GM12864 (cell line): Measurements from ENCODE around the gene EPRS1.
A peak's percentile ranks its signal among the peaks of the same experiment; 100 is the strongest.

Experiments
- DNase-seq: peaks from one replicate; pipeline ENCODE4 v3.0.0-alpha.2; 2011; ENCODE audit warnings: low read depth
- H3K4me3 ChIP-seq: 2 replicates; pipeline ENCODE4 v1.5.1; 2011; ENCODE audit warnings: mild to moderate bottlenecking, low read depth, low read length, control low read depth
- TF ChIP-seq, protein P1 (sequence below): IDR thresholded peaks from 2 replicates; pipeline ENCODE4 v1.5.1; 2011; ENCODE audit warnings: low read depth, mild to moderate bottlenecking, moderate library complexity, low read length, control low read depth, inconsistent platforms; ENCODE audit errors: missing control alignments

EPRS1 gene

DNA sequence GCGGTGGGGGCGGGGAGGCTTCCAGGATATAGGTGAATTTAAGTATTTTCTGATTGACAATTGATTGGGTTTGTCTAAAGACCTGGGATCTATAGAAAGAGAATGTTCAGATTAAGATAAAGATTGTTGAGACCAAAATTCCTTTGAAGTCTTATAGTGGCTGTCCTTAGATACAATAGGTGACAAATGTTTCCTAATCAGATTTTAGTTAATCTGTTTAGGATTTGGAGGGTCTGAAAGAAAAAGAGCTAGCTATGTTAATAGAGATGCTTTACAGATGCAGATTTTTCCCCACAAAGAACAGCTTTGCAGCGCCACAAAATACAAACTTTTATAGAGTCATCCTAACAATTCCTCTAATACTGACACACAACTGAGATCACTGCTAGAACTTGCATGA lies 14.6 kb upstream of the EPRS1 start:
- TF ChIP-seq, protein P1, sequence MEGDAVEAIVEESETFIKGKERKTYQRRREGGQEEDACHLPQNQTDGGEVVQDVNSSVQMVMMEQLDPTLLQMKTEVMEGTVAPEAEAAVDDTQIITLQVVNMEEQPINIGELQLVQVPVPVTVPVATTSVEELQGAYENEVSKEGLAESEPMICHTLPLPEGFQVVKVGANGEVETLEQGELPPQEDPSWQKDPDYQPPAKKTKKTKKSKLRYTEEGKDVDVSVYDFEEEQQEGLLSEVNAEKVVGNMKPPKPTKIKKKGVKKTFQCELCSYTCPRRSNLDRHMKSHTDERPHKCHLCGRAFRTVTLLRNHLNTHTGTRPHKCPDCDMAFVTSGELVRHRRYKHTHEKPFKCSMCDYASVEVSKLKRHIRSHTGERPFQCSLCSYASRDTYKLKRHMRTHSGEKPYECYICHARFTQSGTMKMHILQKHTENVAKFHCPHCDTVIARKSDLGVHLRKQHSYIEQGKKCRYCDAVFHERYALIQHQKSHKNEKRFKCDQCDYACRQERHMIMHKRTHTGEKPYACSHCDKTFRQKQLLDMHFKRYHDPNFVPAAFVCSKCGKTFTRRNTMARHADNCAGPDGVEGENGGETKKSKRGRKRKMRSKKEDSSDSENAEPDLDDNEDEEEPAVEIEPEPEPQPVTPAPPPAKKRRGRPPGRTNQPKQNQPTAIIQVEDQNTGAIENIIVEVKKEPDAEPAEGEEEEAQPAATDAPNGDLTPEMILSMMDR, result no peak
- H3K4me3 ChIP-seq, result no peak overlapping the region
- no peak for DNase-seq

DNA sequence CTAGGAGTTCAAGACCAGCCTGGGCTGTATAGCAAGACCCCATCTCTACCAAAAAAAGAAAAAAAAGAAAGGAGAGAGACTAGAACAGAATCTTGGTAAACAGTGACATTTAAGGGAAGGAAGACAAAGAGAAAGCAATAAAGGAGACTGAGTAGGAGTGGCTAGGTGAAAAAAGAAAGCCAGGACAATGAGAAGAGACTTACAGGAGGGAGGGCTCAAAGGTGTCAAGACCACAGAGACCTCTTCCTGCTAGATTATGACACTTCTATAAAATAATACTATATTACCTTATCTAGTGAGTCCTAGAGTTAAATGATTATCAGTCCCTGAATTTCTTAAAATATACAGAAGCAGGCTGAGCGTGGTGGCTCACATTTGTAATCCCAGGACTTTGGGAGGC lies 10.1 kb upstream of the EPRS1 start:
- H3K4me3 ChIP-seq, result no peak overlapping the region
- DNase-seq, result no peak
- TF ChIP-seq, protein P1, result no peak

DNA sequence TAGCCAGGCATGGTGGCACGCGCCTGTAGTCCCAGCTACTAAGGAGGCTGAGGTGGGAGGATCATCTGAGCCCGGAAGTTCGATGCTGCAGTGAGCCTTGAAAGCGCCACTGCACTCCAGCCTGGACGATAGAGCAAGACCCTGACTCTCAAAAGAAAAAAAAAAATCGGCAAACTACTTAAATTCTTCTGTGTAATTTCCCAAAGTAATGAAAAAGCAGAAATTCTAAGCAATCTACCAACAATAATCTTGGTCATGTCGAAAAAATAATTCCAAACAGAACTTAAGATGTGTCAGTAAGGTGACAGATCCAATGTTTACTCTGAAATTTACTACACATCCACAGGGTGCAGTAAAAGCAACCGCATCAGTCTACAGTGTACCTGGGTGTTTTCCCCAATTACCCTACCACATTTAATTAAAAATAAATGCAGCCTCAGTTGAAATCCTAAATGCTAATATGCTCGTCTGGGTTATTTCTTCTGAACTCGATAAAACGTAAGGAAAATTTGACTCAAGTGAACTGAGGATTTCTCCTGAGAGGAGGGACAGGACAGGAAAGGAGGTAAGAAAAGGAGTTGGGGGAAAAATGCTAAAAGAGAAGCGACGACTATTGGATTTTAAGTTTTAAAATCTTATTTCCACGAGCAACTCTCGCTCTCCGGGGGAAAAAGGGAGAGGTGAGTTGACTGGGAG lies 801 bp downstream of the EPRS1 start:
- no peak for DNase-seq
- TF ChIP-seq, protein P1, result no peak
- peak overlapping the region; percentile 94 for H3K4me3 ChIP-seq

DNA sequence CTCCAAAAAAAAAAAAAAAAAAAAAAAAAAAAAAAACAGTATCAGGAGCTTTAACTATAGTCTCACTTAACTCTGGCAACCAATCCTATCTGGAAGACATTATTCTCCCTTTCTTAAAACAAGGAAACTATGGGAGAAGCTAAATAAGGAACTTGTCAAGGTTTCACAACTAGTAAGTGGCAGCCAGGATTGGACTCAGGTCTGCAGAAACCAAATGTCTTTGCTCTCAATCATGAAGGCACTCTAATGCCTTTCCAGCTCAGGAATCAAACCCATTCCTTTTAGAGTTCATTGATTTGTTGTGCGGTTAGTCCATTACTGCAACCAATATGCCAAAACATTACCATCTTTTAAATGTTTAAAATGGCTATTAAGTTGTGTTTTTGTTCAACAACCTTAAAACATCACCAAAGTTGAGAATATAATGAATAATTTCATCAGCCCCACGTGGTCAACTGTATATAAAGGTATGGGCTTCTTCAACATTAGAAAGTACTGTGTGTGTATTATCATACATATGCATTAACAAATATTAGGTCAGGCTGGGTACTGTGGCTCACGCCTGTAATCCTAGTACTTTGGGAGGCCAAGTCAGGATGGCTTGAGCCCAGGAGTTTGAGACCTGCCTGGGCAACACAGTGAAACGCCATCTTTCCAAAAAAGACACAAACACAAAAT lies 1.5 kb downstream of the EPRS1 start:
- peak overlapping the region; percentile 94 for H3K4me3 ChIP-seq
- no peak for DNase-seq
- TF ChIP-seq, protein P1, result no peak

DNA sequence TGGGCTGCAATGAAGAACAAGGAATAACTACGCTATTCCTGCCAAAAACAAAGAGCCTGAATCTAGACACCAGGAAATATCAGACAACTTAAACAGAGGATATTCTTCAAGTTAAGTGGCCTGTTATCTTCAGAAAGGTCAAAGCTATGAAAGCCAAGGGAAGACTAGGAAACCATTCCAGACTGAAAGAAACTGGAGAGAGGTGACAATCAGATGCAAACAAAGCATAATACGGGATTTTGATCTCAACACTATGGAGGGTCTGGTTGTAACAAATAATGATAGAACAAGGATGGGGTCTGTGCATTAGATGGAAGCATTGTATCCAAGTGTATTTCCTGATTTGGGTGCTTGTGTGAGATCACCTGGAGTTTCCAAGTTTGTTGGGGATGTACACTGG lies 2.7 kb downstream of the EPRS1 start:
- no peak for DNase-seq
- H3K4me3 ChIP-seq, result no peak overlapping the region
- TF ChIP-seq, protein P1, result no peak

DNA sequence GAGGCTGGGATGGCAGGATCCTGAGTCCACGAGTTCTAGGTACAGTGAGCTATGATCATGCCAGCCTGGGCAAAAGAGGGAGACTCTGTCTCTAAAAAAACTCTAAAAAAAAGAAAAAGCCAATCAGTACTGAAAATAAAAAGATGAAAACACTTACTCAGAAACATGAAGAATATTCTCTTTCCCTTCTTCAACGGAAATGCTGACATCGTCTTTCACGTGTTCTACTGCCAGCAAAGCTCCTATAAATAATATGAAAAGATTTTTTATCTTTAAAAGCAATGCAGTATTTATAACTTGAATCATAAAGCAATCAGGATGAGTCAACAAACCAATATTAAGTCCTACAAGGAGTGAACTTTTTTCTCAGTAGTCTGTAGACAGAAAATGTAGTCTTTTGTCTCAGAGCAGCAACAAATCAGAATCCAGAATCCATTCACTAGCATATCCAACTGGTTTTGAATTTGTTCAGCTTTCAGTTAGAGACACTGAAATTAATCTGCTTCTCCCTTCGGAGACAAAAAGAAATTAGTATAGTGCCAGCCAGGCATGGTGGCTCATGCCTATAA lies 6.2 kb downstream of the EPRS1 start:
- DNase-seq, result no peak
- H3K4me3 ChIP-seq, result no peak overlapping the region
- TF ChIP-seq, protein P1, result no peak
